SK-N-SH (cell line): Measurements from ENCODE around the gene PPY.

ENCODE experiments used
- CTCF ChIP-seq: fragments of 200-600 bp; sonication (generic); IDR thresholded peaks from 2 replicates; pipeline ENCODE4 v1.6.1; 2017; ENCODE audit warnings: antibody characterized with exemption, mild to moderate bottlenecking, moderate library complexity
- EP300 ChIP-seq, 2 experiments: IDR thresholded peaks; 2 replicates each; pipeline versions ENCODE4 v1.4.0 to v1.6.1; 2012; ENCODE audit warnings: borderline replicate concordance in 1 of 2, low read depth in 1 of 2, low read length in 1 of 2
- EZH2phosphoT487 ChIP-seq: fragments of 200-600 bp; sonication (generic); IDR thresholded peaks from 2 replicates; pipeline ENCODE4 v1.6.1; 2017; ENCODE audit warnings: low read depth, mixed run types, mild to moderate bottlenecking, antibody characterized with exemption, moderate library complexity, borderline replicate concordance
- GABPA ChIP-seq: IDR thresholded peaks from 2 replicates; pipeline ENCODE4 v1.4.0; 2012; ENCODE audit warnings: low read depth, mild to moderate bottlenecking
- PBX3 ChIP-seq: IDR thresholded peaks from 2 replicates; pipeline ENCODE4; 2012
- USF2 ChIP-seq: fragments of 150-350 bp; IDR thresholded peaks from 2 replicates; pipeline ENCODE4 v1.6.1; 2017; ENCODE audit warnings: antibody characterized with exemption, low read length, low read depth, borderline replicate concordance

- TF ChIP-seq USF2 (no peak), CTCF (no peak), PBX3 (no peak), GABPA (no peak), EP300 (IDR thresholded peaks at IDR 0.05; ENCODE audit: borderline replicate concordance in 1 of 2, low read depth in 1 of 2, low read length in 1 of 2) (no peak), EZH2phosphoT487 (no peak)
These were observed 25.1 kb upstream of the PPY start for GRCh38 chr17:43967251-43967875.
